Endodermal cell (in vitro differentiated cells): Measurements from ENCODE around the gene TMEM143. TPM values are rescaled to one million over a fixed set of nuclear protein-coding genes. Genes with fewer than 3 reads are reported as not detected.
"Not testable (repeated sequence)": the region's sequence is repeated elsewhere in the genome, so short reads cannot be mapped to it uniquely, and the experiment has no call there.

Experiments used
- DNase-seq: peaks from one replicate; pipeline ENCODE4 v3.0.0-alpha.2; 2017
- H3K27ac ChIP-seq: 2 replicates; pipeline ENCODE4 v1.5.1; 2013; ENCODE audit warnings: mild to moderate bottlenecking, low read depth, low read length, moderate library complexity
- H3K27me3 ChIP-seq: 2 replicates; pipeline ENCODE4 v1.6.1; 2013; ENCODE audit warnings: mild to moderate bottlenecking, low read length, moderate library complexity; ENCODE audit not compliant: insufficient read depth, control insufficient read depth, poor library complexity, severe bottlenecking
- H3K36me3 ChIP-seq: 2 replicates; pipeline ENCODE4 v1.7.0; 2013; ENCODE audit warnings: mild to moderate bottlenecking, low read length, moderate library complexity; ENCODE audit not compliant: control insufficient read depth, insufficient read depth
- H3K4me1 ChIP-seq: one replicate; pipeline ENCODE4 v1.7.0; 2013; ENCODE audit warnings: low read length; ENCODE audit not compliant: control insufficient read depth, insufficient read depth
- H3K4me3 ChIP-seq: 2 replicates; pipeline ENCODE4 v1.5.1; 2013; ENCODE audit warnings: mild to moderate bottlenecking, low read length, moderate library complexity
- H3K9ac ChIP-seq: 2 replicates; pipeline ENCODE4 v1.6.1; 2013; ENCODE audit warnings: mild to moderate bottlenecking, low read length, moderate library complexity; ENCODE audit not compliant: poor library complexity, severe bottlenecking; ENCODE audit errors: extremely low read depth
- H3K9me3 ChIP-seq: 2 replicates; pipeline ENCODE4 v1.6.1; 2013; ENCODE audit warnings: mild to moderate bottlenecking, low read length, moderate library complexity; ENCODE audit not compliant: control insufficient read depth
- H3K27ac Mint-ChIP-seq: 2 replicates; pipeline ENCODE4 v1.8.0; 2020; ENCODE audit warnings: mixed read lengths
- H3K27me3 Mint-ChIP-seq: 2 replicates; pipeline ENCODE4 v1.8.0; 2021; ENCODE audit warnings: mild to moderate bottlenecking, mixed read lengths; ENCODE audit not compliant: insufficient read depth
- H3K36me3 Mint-ChIP-seq: 2 replicates; pipeline ENCODE4 v1.8.0; 2020; ENCODE audit warnings: low read depth, mixed read lengths
- H3K4me1 Mint-ChIP-seq: 2 replicates; pipeline ENCODE4 v1.8.0; 2020; ENCODE audit warnings: mixed read lengths
- H3K4me3 Mint-ChIP-seq: 2 replicates; pipeline ENCODE4 v1.8.0; 2020; ENCODE audit warnings: mild to moderate bottlenecking, moderate library complexity, mixed read lengths
- H3K9me3 Mint-ChIP-seq: 2 replicates; pipeline ENCODE4 v1.8.0; 2020; ENCODE audit warnings: mild to moderate bottlenecking, mixed read lengths
- WGBS, 2 experiments: methylation state at CpG; one replicate each; pipeline versions ENCODE4 v1.1.5 to v1.1.7; 2013; ENCODE audit warnings: missing lambda C conversion rate in 2 of 2, mixed read lengths in 1 of 2; ENCODE audit not compliant: insufficient coverage in 1 of 2, insufficient read length in 1 of 2; 5-methylcytosine and 5-hydroxymethylcytosine counted together
- total RNA-seq, 2 donors: library from RNA; stranded (reverse); fragmentation: NEBNext Ultra II Directional in 1 of 2; extraction: Animal tissue kit (Norgen Biotek cat#: 25700) in 1 of 2; gene quantifications; 2 replicates in 1 of 2; 3 replicates in 1 of 2; pipeline ENCODE4 v1.2.1, GENCODE V29; 2021
- TF ChIP-seq, protein P1 (sequence below): fragments of 200-600 bp; sonication (generic); conservative IDR thresholded peaks from 2 replicates; pipeline ENCODE4 v1.5.0; 2021; ENCODE audit warnings: antibody characterized with exemption, mild to moderate bottlenecking

Gene TMEM143
- total RNA-seq, 2 donors from 2014 or later = 13.9 to 19.1 TPM

DNA sequence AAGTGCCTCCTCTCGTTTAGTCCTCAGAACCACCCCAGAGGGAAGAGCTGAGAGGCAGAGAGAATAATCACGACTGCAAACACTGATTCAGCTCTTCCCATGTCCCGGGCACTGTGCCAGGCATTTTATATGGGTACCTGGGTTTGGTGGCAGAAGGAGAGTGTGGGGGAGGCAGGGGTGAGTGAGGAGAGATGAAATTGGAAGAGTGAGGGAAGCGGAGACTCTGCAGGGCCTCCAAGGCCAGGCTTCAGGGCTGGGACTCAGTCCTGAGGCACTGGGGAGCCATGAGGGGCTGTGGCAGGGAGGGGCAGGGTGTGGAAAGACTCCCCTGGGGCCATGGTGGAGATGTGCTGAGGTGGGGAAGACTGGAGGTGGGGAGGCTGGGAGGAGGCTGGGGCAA lies 9.2 kb upstream of the TMEM143 start:
- no peak overlapping the region for H3K27ac ChIP-seq
- H3K27ac Mint-ChIP-seq = no peak overlapping the region

DNA sequence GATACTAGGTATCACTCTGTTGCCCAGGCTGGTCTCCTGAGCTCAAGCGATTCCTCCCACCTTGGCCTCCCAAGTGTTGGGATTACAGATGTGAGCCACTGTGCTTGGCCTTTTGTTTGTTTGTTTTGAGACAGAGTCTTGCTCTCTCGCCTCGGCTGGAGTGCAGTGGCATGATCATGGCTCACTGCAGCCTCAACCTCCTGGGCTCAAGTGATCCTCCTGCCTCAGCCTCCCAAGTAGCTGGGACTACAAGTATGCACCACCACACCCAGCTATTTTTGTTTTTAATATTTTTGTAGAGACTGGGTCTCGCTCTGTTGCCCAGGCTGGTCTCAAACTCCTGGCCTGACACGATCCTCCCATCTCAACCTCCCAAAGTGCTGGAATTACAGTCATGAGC lies 8.0 kb upstream of the TMEM143 start:
- H3K27me3 Mint-ChIP-seq = peaks cover 32% of the 10 kb centered on the region
- H3K4me3 Mint-ChIP-seq, H3K27ac Mint-ChIP-seq: not testable (repeated sequence)

More for the DNA sequence above, 9.2 kb upstream of the TMEM143 start:
- Histone ChIP-seq H3K9me3 (no peaks in the 10 kb centered on the region), H3K4me1 (no peaks in the 10 kb centered on the region), H3K9ac (no peak overlapping the region), H3K4me3 (no peak overlapping the region), H3K36me3 (no peaks in the 10 kb centered on the region), H3K27me3 (no peaks in the 10 kb centered on the region)
- 88 to 100% methylated on average over 2 to 4 of the region's 4 CpGs for WGBS, 2 experiments
- no peaks in the 10 kb centered on the region for H3K9me3 Mint-ChIP-seq
- no peak for DNase-seq
- H3K36me3 Mint-ChIP-seq = no peaks in the 10 kb centered on the region
- no peak overlapping the region for H3K4me3 Mint-ChIP-seq
- H3K4me1 Mint-ChIP-seq = no peaks in the 10 kb centered on the region
- TF ChIP-seq, protein P1, sequence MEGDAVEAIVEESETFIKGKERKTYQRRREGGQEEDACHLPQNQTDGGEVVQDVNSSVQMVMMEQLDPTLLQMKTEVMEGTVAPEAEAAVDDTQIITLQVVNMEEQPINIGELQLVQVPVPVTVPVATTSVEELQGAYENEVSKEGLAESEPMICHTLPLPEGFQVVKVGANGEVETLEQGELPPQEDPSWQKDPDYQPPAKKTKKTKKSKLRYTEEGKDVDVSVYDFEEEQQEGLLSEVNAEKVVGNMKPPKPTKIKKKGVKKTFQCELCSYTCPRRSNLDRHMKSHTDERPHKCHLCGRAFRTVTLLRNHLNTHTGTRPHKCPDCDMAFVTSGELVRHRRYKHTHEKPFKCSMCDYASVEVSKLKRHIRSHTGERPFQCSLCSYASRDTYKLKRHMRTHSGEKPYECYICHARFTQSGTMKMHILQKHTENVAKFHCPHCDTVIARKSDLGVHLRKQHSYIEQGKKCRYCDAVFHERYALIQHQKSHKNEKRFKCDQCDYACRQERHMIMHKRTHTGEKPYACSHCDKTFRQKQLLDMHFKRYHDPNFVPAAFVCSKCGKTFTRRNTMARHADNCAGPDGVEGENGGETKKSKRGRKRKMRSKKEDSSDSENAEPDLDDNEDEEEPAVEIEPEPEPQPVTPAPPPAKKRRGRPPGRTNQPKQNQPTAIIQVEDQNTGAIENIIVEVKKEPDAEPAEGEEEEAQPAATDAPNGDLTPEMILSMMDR = no peak
- H3K27me3 Mint-ChIP-seq = peaks cover 31% of the 10 kb centered on the region

DNA sequence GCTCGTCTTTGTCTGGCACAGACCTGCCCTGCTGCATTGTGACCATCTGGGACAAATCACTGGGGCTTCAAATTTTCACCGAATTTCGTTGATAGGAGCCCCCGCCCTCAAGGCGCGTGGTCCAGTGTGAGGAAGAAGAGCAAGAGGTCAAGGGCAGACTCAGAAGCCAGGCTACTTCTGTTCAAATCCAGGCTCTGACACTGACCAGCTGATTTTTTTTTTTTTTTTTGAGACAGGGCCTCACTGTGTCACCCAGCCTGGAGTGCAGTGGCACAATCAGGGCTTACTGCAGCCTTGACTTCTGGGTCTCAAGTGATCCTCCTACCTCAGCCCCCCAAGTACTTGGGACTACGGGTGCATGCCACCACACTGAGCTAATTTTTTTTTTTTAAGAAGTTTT lies 7.6 kb upstream of the TMEM143 start:
- H3K4me3 Mint-ChIP-seq = no peak overlapping the region
- H3K4me1 Mint-ChIP-seq = no peaks in the 10 kb centered on the region
- Histone ChIP-seq H3K4me3 (no peak overlapping the region), H3K27ac (no peak overlapping the region), H3K9me3 (no peaks in the 10 kb centered on the region), H3K9ac (no peak overlapping the region), H3K4me1 (no peaks in the 10 kb centered on the region), H3K27me3 (no peaks in the 10 kb centered on the region), H3K36me3 (no peaks in the 10 kb centered on the region)
- no peak overlapping the region for H3K27ac Mint-ChIP-seq
- TF ChIP-seq, protein P1 = no peak
- H3K36me3 Mint-ChIP-seq = no peaks in the 10 kb centered on the region
- WGBS, 2 experiments = 93 to 94% methylated on average over 5 to 7 of the region's 7 CpGs
- no peaks in the 10 kb centered on the region for H3K9me3 Mint-ChIP-seq
- no peak for DNase-seq
- peaks cover 34% of the 10 kb centered on the region for H3K27me3 Mint-ChIP-seq

More for the DNA sequence above, 8.0 kb upstream of the TMEM143 start:
- not testable (repeated sequence) for H3K4me3 ChIP-seq, H3K9me3 ChIP-seq, H3K9me3 Mint-ChIP-seq, H3K27me3 ChIP-seq, H3K9ac ChIP-seq, H3K4me1 ChIP-seq, H3K36me3 ChIP-seq, H3K27ac ChIP-seq, DNase-seq, H3K4me1 Mint-ChIP-seq, H3K36me3 Mint-ChIP-seq
- WGBS, 2 experiments = 80 to 97% methylated on average over 1 to 5 of the region's 5 CpGs

DNA sequence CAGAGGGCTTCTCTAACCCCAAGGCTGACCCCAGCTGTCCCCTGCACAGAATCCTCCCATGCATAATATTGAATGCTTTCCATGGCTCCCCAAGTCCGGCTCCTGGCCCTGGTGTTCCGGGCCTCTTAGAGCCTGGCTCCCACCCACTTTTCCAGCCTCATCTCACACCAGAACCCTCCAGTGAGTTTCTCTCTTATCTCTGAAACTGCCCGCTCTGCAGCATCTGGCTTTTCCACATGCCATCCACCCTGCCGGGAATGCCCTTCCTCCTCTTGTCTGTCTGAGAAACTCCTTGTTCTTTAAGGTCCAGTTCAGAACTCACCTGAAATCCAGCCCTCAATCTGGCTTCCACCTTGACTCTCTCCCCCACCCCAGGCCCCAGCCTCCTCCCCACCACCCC lies 7.2 kb upstream of the TMEM143 start:
- Histone ChIP-seq H3K27ac (no peak overlapping the region), H3K9me3 (no peaks in the 10 kb centered on the region), H3K9ac (no peak overlapping the region), H3K27me3 (no peaks in the 10 kb centered on the region), H3K36me3 (no peaks in the 10 kb centered on the region), H3K4me1 (no peaks in the 10 kb centered on the region), H3K4me3 (no peak overlapping the region)
- Mint-ChIP-seq H3K9me3 (no peaks in the 10 kb centered on the region), H3K27ac (no peak overlapping the region), H3K4me3 (no peak overlapping the region), H3K27me3 (peaks cover 34% of the 10 kb centered on the region), H3K36me3 (no peaks in the 10 kb centered on the region), H3K4me1 (no peaks in the 10 kb centered on the region)
- WGBS, 2 experiments = 77 to 79% methylated on average over 3 to 4 of the region's 4 CpGs
- TF ChIP-seq, protein P1 = no peak
- no peak for DNase-seq
